Endothelial cell of umbilical vein (primary cell): ENCODE data around the gene SRSF3. TPM values are rescaled to one million over a fixed set of nuclear protein-coding genes. Genes with fewer than 3 reads are reported as not detected.

ENCODE experiments used
- BruUV-seq: library from RNA; stranded (reverse); fragments of 400-500 nt; replicated peaks from 2 replicates; lab custom pipeline; 2021; lab: Mats Ljungman, UMichigan
- CTCF ChIA-PET: fragments of 300-600, 350-600 bp; sonication (Branson Sonifier 250); formaldehyde crosslinking; loops from one replicate; lab custom pipeline; 2021; ENCODE audit warnings: antibody characterized with exemption, inconsistent platforms; lab: Charles Lee
- POLR2A ChIA-PET: fragments of 300-600, 350-600 bp; sonication (Branson Sonifier 250); formaldehyde crosslinking; loops from one replicate; lab custom pipeline; 2021; ENCODE audit warnings: antibody characterized with exemption, inconsistent platforms; lab: Charles Lee
- DNase-seq: peaks from one replicate; pipeline ENCODE4 v3.0.0-alpha.2; 2011; ENCODE audit warnings: low read depth, low spot score
- FAIRE-seq: peaks from 2 replicates; lab custom pipeline; 2011; peaks lifted over from hg19 to GRCh38; lab: Jason Lieb, UNC
- H2AFZ ChIP-seq: 2 replicates; pipeline ENCODE4 v1.6.0; 2012; ENCODE audit warnings: low read depth, low read length, control low read depth, inconsistent platforms
- H3K27ac ChIP-seq: 2 replicates; pipeline ENCODE4 v1.5.1; 2011; ENCODE audit warnings: low read depth, mild to moderate bottlenecking, control low read depth, low read length, moderate library complexity; ENCODE audit not compliant: insufficient read depth
- H3K27me3 ChIP-seq, 2 experiments: 2 replicates each; pipeline versions ENCODE4 v1.6.0 to v1.6.1; 2011; ENCODE audit warnings: low read length in 2 of 2, mixed read lengths in 1 of 2; ENCODE audit not compliant: control insufficient read depth in 2 of 2, insufficient read depth in 2 of 2
- H3K36me3 ChIP-seq, 2 experiments: 2 replicates in 1 of 2; 3 replicates in 1 of 2; pipeline ENCODE4 v1.5.1; 2011; ENCODE audit warnings: low read length in 2 of 2, mild to moderate bottlenecking in 1 of 2, moderate library complexity in 1 of 2; ENCODE audit not compliant: control insufficient read depth in 2 of 2, insufficient read depth in 2 of 2; ENCODE audit errors: extremely low read depth in 1 of 2
- H3K4me1 ChIP-seq: 3 replicates; pipeline ENCODE4 v1.5.1; 2011; ENCODE audit warnings: mild to moderate bottlenecking, low read length; ENCODE audit not compliant: control insufficient read depth, insufficient read depth; ENCODE audit errors: extremely low read depth
- H3K4me2 ChIP-seq: 2 replicates; pipeline ENCODE4 v1.6.1; 2011; ENCODE audit warnings: low read length, control low read depth, mixed read lengths; ENCODE audit not compliant: insufficient read depth
- H3K4me3 ChIP-seq, 3 experiments: fragments of 200-600 bp in 1 of 3; sonication (generic), shearing (Covaris generic) in 1 of 3; replicated peaks in 1 of 3; 2 replicates each; pipeline ENCODE4 v1.5.1; 2011 to 2016; ENCODE audit warnings: control low read depth in 3 of 3, low read length in 3 of 3, mild to moderate bottlenecking in 2 of 3, inconsistent platforms in 1 of 3, low read depth in 1 of 3, moderate library complexity in 1 of 3; ENCODE audit not compliant: insufficient read depth in 1 of 3
- H3K79me2 ChIP-seq: 2 replicates; pipeline ENCODE4 v1.6.0; 2012; ENCODE audit warnings: low read length, inconsistent platforms; ENCODE audit not compliant: control insufficient read depth, insufficient read depth
- H3K9ac ChIP-seq: replicated peaks from 2 replicates; pipeline ENCODE3; 2011; ENCODE audit warnings: low read length, control low read depth; ENCODE audit not compliant: insufficient read depth; ENCODE audit errors: extremely low read depth
- H3K9me1 ChIP-seq: replicated peaks from 3 replicates; pipeline ENCODE4 v1.6.0; 2011; ENCODE audit warnings: mild to moderate bottlenecking, low read length; ENCODE audit not compliant: control insufficient read depth, insufficient read depth; ENCODE audit errors: extremely low read depth
- H3K9me3 ChIP-seq: replicated peaks from 2 replicates; pipeline ENCODE4 v1.5.1; 2012; ENCODE audit warnings: low read length, inconsistent platforms; ENCODE audit not compliant: control insufficient read depth, insufficient read depth
- H4K20me1 ChIP-seq: replicated peaks from 2 replicates; pipeline ENCODE3; 2011; ENCODE audit warnings: mild to moderate bottlenecking, low read length; ENCODE audit not compliant: control insufficient read depth, insufficient read depth; ENCODE audit errors: extremely low read depth
- CTCF ChIP-seq, 2 donors: IDR thresholded peaks; 1 replicate in 1 of 2; 2 replicates in 1 of 2; pipeline ENCODE4 v1.5.1; 2011; ENCODE audit warnings: low read length in 2 of 2, mild to moderate bottlenecking in 2 of 2, moderate library complexity in 2 of 2, control low read depth in 1 of 2, inconsistent platforms in 1 of 2, low read depth in 1 of 2; ENCODE audit not compliant: insufficient read depth in 1 of 2; ENCODE audit errors: extremely low read depth in 1 of 2
- EZH2 ChIP-seq: IDR thresholded peaks from 2 replicates; pipeline ENCODE4 v1.6.1; 2012; ENCODE audit warnings: borderline replicate concordance, low read depth, mild to moderate bottlenecking, moderate library complexity, low read length, inconsistent platforms; ENCODE audit not compliant: severe bottlenecking
- FOS ChIP-seq: IDR thresholded peaks from 2 replicates; pipeline ENCODE4 v1.6.1; 2011; ENCODE audit warnings: mild to moderate bottlenecking, low read length, moderate library complexity, borderline replicate concordance; ENCODE audit not compliant: insufficient read depth
- GATA2 ChIP-seq: IDR thresholded peaks from 2 replicates; pipeline ENCODE4 v1.7.0; 2011; ENCODE audit warnings: low read depth, mild to moderate bottlenecking, moderate library complexity, mixed read lengths, low read length; ENCODE audit not compliant: insufficient read length, insufficient read depth
- JUN ChIP-seq: IDR thresholded peaks from 2 replicates; pipeline ENCODE4 v1.6.1; 2011; ENCODE audit warnings: borderline replicate concordance, low read depth; ENCODE audit not compliant: insufficient read length, insufficient read depth
- MAX ChIP-seq: IDR thresholded peaks from 2 replicates; pipeline ENCODE4 v1.6.1; 2011; ENCODE audit not compliant: insufficient read depth, insufficient read length
- MYC ChIP-seq: IDR thresholded peaks from one replicate; pipeline ENCODE4 v1.6.1; 2011; ENCODE audit warnings: mild to moderate bottlenecking, low read depth, low read length
- POLR2A ChIP-seq: IDR thresholded peaks from 2 replicates; pipeline ENCODE4 v1.6.1; 2012; ENCODE audit warnings: low read depth, mild to moderate bottlenecking, control low read depth, low read length
- POLR2AphosphoS5 ChIP-seq: IDR thresholded peaks from 2 replicates; pipeline ENCODE4 v1.6.1; 2012; ENCODE audit warnings: low read depth, mild to moderate bottlenecking, control low read depth, low read length, moderate library complexity; ENCODE audit not compliant: insufficient read depth
- dilution Hi-C: fragments of 300-500 bp; cut with MboI; formaldehyde crosslinking; loops from one replicate; pipeline ENCODE4 v1.15.0; 2019; ENCODE audit warnings: low sequenced_read_pairs; ENCODE audit not compliant: extremely low pct_ligation_motif_present
- intact Hi-C: fragments of 100-400 bp; cut with micrococcal nuclease; formaldehyde crosslinking; loops from one replicate; pipeline ENCODE4 v1.10.0; 2022
- polyA plus RNA-seq, 4 experiments: library from polyadenylated mRNA; depleted of rRNA in 3 of 4; stranded (reverse) in 3 of 4; unstranded in 1 of 4; fragments of >200 nt; gene quantifications; 2 replicates each; pipeline versions ENCODE4 v1.2.1 to v1.2.3, GENCODE V29; 2011 to 2012; ENCODE audit warnings: missing spikeins in 1 of 4
- total RNA-seq: library from RNA; stranded (reverse); gene quantifications from 2 replicates; pipeline ENCODE4 v1.2.3, GENCODE V29; 2021

SRSF3 gene
- total and polyA plus RNA-seq, 2 donors (not counting 3 experiments of a cell fraction or from before 2014, with no cell fraction given): 317 to 393 TPM

- no TSS peak for BruUV-seq
- Histone ChIP-seq H2AFZ (peak overlapping the region; percentile 80), H3K9me3 (no peaks in the 10 kb centered on the region), H3K9ac (peak overlapping the region; percentile 94), H3K4me2 (peak overlapping the region; percentile 73), H4K20me1 (peaks cover 4% of the 10 kb centered on the region), H3K9me1 (no peaks in the 10 kb centered on the region), H3K79me2 (peaks cover 40% of the 10 kb centered on the region), H3K4me1 (peaks cover 22% of the 10 kb centered on the region), H3K27ac (peak overlapping the region; percentile 6), H3K36me3 (no peaks in the 10 kb centered on the region), H3K4me3 (peak overlapping the region in 1 of 3 experiments; percentile 27), H3K27me3 (peaks cover 3 to 5% of the 10 kb centered on the region in 2 experiments)
- CTCF ChIA-PET: interaction anchor here (0.7 kb wide), 1 partner anchor 71 kb away, joined by 3 read pairs; no protein-coding TSS in a partner anchor
- FAIRE-seq (no peak), DNase-seq (no peak)
- no peak for TF ChIP-seq JUN
- TF ChIP-seq CTCF (IDR thresholded peaks at IDR 0.05; ENCODE audit: extremely low read depth in 1 of 2, insufficient read depth in 1 of 2, low read depth in 1 of 2, low read length in 2 of 2): no peak
- TF ChIP-seq FOS: no peak
- no peak for TF ChIP-seq POLR2A
- no peak for TF ChIP-seq MYC
- TF ChIP-seq GATA2: no peak
- no peak for TF ChIP-seq POLR2AphosphoS5
- no peak for TF ChIP-seq MAX
- TF ChIP-seq EZH2: no peak
- intact Hi-C loops: loop anchor here (1.0 kb wide), 1 partner anchor 46 kb away; the partner anchor contains the start of gene SRSF3
- POLR2A ChIA-PET: no interaction called here
- dilution Hi-C loops: no loop called here
Measured at GRCh38 chr6:36547646-36548400, 46.3 kb upstream of the SRSF3 start.
